K562 (cell line): ENCODE data around the gene SELENOM. TPM values are rescaled to one million over a fixed set of nuclear protein-coding genes. Genes with fewer than 3 reads are reported as not detected.

ENCODE experiments used
- ATAC-seq: fragments of 200-7000 bp; cut with Tn5 transposase; 3 replicates; pipeline ENCODE4 v1.9.1; 2020; ENCODE audit warnings: moderate library complexity
- BruUV-seq: library from RNA; stranded (reverse); fragments of 400-500 nt; replicated peaks from 2 replicates; lab custom pipeline; 2021; lab: Mats Ljungman, UMichigan
- CTCF ChIA-PET: fragments of 300-600 bp; formaldehyde crosslinking; extraction: SDS; loops from one replicate; lab custom pipeline; 2021; ENCODE audit warnings: low intra/inter-chr PET ratio; lab: Yijun Ruan, JAX
- POLR2A ChIA-PET: fragments of 300-600, 350-650 bp; sonication (Branson Sonifier 250); formaldehyde crosslinking; extraction: SDS; loops from one replicate; lab custom pipeline; 2021; ENCODE audit warnings: antibody characterized with exemption, inconsistent platforms; lab: Yijun Ruan, JAX
- DNase-seq, 4 experiments: peaks; one replicate each; pipeline versions ENCODE4 v3.0.0 to v3.0.0-alpha.2; 2011 to 2018; ENCODE audit warnings: low spot score in 3 of 4, mixed read lengths in 3 of 4; ENCODE audit errors: extremely low read depth in 1 of 4
- FAIRE-seq: peaks from 2 replicates; lab custom pipeline; 2011; peaks lifted over from hg19 to GRCh38; lab: Jason Lieb, UNC
- H2AFZ ChIP-seq: 2 replicates; pipeline ENCODE4 v1.6.0; 2011; ENCODE audit warnings: low read depth, low read length, control low read depth, inconsistent platforms
- H3K27ac ChIP-seq: fragments of 200-600 bp; 3 replicates; pipeline ENCODE4 v1.8.0; 2011; ENCODE audit warnings: low read depth, mild to moderate bottlenecking, control low read depth, inconsistent platforms, low read length, moderate library complexity, mixed read lengths; ENCODE audit errors: extremely low read depth
- H3K27me3 ChIP-seq, 2 experiments: fragments of 300-600 bp in 1 of 2; 2 replicates in 1 of 2; 3 replicates in 1 of 2; pipeline versions ENCODE4 v1.6.0 to v1.8.0; 2011; ENCODE audit warnings: inconsistent platforms in 2 of 2, low read length in 2 of 2, mild to moderate bottlenecking in 1 of 2, mixed read lengths in 1 of 2, moderate library complexity in 1 of 2; ENCODE audit not compliant: control insufficient read depth in 2 of 2, insufficient read depth in 2 of 2
- H3K36me3 ChIP-seq: fragments of 300-600 bp; 3 replicates; pipeline ENCODE4 v1.8.0; 2011; ENCODE audit warnings: mild to moderate bottlenecking, low read length, inconsistent platforms; ENCODE audit not compliant: control insufficient read depth, insufficient read depth
- H3K4me1 ChIP-seq, 2 experiments: fragments of 200-600 bp in 1 of 2; replicated peaks in 1 of 2; 2 replicates in 1 of 2; 3 replicates in 1 of 2; pipeline versions ENCODE4 v1.5.1 to v1.8.0; 2011; ENCODE audit warnings: inconsistent platforms in 2 of 2, low read length in 2 of 2, mild to moderate bottlenecking in 1 of 2, mixed read lengths in 1 of 2, moderate library complexity in 1 of 2; ENCODE audit not compliant: control insufficient read depth in 2 of 2, insufficient read depth in 2 of 2
- H3K4me2 ChIP-seq: 2 replicates; pipeline ENCODE4 v1.6.1; 2011; ENCODE audit warnings: low read length, control low read depth, inconsistent platforms, mixed read lengths; ENCODE audit not compliant: insufficient read depth
- H3K4me3 ChIP-seq: fragments of 200-600 bp; sonication (generic), shearing (Covaris generic); 2 replicates; pipeline ENCODE4 v1.5.1; 2016; ENCODE audit warnings: control low read depth, inconsistent platforms
- H3K79me2 ChIP-seq: fragments of 200-600 bp; 3 replicates; pipeline ENCODE4 v1.8.0; 2011; ENCODE audit warnings: low read length, inconsistent platforms; ENCODE audit not compliant: control insufficient read depth, insufficient read depth
- H3K9ac ChIP-seq, 2 experiments: 2 replicates each; pipeline versions ENCODE4 v1.6.0 to v1.6.1; 2011; ENCODE audit warnings: low read depth in 2 of 2, low read length in 2 of 2, control low read depth in 1 of 2, inconsistent platforms in 1 of 2, mild to moderate bottlenecking in 1 of 2, mixed read lengths in 1 of 2; ENCODE audit not compliant: insufficient read depth in 1 of 2
- H3K9me1 ChIP-seq: one replicate; pipeline ENCODE4 v1.6.0; 2011; ENCODE audit warnings: inconsistent platforms, mild to moderate bottlenecking, low read length, moderate library complexity; ENCODE audit not compliant: control insufficient read depth, insufficient read depth
- H3K9me3 ChIP-seq: replicated peaks from 2 replicates; pipeline ENCODE4 v1.5.1; 2011; ENCODE audit warnings: low read depth, low read length, inconsistent platforms; ENCODE audit not compliant: control insufficient read depth, insufficient read depth
- H4K20me1 ChIP-seq: replicated peaks from 2 replicates; pipeline ENCODE4 v1.6.1; 2011; ENCODE audit warnings: low read length, inconsistent platforms, mixed read lengths; ENCODE audit not compliant: control insufficient read depth, insufficient read depth
- DMBX1 ChIP-seq: fragments of 250-450 bp; sonication (Bioruptor Pico); IDR thresholded peaks from 2 replicates; pipeline ENCODE4 v1.8.0; 2022; ENCODE audit warnings: inconsistent platforms, mild to moderate bottlenecking, moderate library complexity, borderline replicate concordance
- FOXM1 ChIP-seq, 2 experiments: fragments of 450-650 bp in 1 of 2; sonication (generic) in 1 of 2; formaldehyde crosslinking in 1 of 2; IDR thresholded peaks; 2 replicates each; pipeline versions ENCODE4 v1.6.1 to v1.9.0; 2017 to 2022; ENCODE audit warnings: low read depth in 2 of 2, mild to moderate bottlenecking in 2 of 2, missing genetic modification reagents in 1 of 2, moderate library complexity in 1 of 2
- PRMT5 ChIP-seq: sonication (generic); formaldehyde crosslinking; IDR thresholded peaks from 2 replicates; pipeline ENCODE4 v1.5.0; 2020; ENCODE audit warnings: missing genetic modification reagents
- ZNF780A ChIP-seq: fragments of 250-450 bp; sonication (Bioruptor Pico); IDR thresholded peaks from 2 replicates; pipeline ENCODE4 v1.5.0; 2021; ENCODE audit warnings: mild to moderate bottlenecking
- WGBS: fragments of 100-300 bp; shearing (Covaris generic); methylation state at CpG from one replicate; pipeline ENCODE4 v1.1.6; 2016; ENCODE audit warnings: low coverage, mixed read lengths; ENCODE audit not compliant: insufficient coverage; ENCODE audit errors: missing lambda C conversion rate; 5-methylcytosine and 5-hydroxymethylcytosine counted together
- in situ Hi-C: fragments of 300-500 bp; cut with MboI; formaldehyde crosslinking; loops from 4 replicates; pipeline ENCODE4 v1.15.0; 2018; ENCODE audit warnings: inconsistent platforms, mixed read lengths
- intact Hi-C: fragments of 100-400 bp; cut with micrococcal nuclease; formaldehyde crosslinking; loops from 2 replicates; pipeline ENCODE4 v1.14.2; 2022
- polyA plus RNA-seq, 8 experiments: library from polyadenylated mRNA; depleted of rRNA in 4 of 8; stranded (reverse) in 5 of 8; unstranded in 3 of 8; fragments of >200 nt; fragmentation: Nextera tagmentation in 2 of 8; fragmentation: Illumina TruSeq in 1 of 8; extraction: Ambion mirVana in 2 of 8; extraction: Trizol in 1 of 8; gene quantifications; 2 replicates each; pipeline versions ENCODE4 v1.2.1 to v1.2.3, GENCODE V29; 2011 to 2014; ENCODE audit warnings: inconsistent platforms in 1 of 8, missing spikeins in 1 of 8
- total RNA-seq, 7 experiments: library from RNA; depleted of rRNA in 6 of 7; stranded (reverse); fragments of >200 nt in 6 of 7; fragmentation: Illumina TruSeq in 2 of 7; extraction: Trizol in 2 of 7; gene quantifications; 2 replicates each; pipeline versions ENCODE4 v1.2.1 to v1.2.3, GENCODE V29; 2011 to 2021; ENCODE audit warnings: low replicate concordance in 1 of 7
- TF ChIP-seq, protein P1 (sequence below): fragments of 450-650 bp; IDR thresholded peaks from one replicate; pipeline ENCODE4 v1.6.1; 2018; ENCODE audit warnings: mild to moderate bottlenecking, moderate library complexity; ENCODE audit not compliant: partially characterized antibody
- TF ChIP-seq, protein P2 (sequence below): fragments of 250-450 bp; sonication (Bioruptor Pico); IDR thresholded peaks from 2 replicates; pipeline ENCODE4 v1.5.0; 2021

SELENOM gene
- total and polyA plus RNA-seq, 9 of the 15 experiments (the other 6 are each of a cell fraction or from before 2014, with no cell fraction given) = 1.2 to 10.6 (median 3.7) TPM

DNA sequence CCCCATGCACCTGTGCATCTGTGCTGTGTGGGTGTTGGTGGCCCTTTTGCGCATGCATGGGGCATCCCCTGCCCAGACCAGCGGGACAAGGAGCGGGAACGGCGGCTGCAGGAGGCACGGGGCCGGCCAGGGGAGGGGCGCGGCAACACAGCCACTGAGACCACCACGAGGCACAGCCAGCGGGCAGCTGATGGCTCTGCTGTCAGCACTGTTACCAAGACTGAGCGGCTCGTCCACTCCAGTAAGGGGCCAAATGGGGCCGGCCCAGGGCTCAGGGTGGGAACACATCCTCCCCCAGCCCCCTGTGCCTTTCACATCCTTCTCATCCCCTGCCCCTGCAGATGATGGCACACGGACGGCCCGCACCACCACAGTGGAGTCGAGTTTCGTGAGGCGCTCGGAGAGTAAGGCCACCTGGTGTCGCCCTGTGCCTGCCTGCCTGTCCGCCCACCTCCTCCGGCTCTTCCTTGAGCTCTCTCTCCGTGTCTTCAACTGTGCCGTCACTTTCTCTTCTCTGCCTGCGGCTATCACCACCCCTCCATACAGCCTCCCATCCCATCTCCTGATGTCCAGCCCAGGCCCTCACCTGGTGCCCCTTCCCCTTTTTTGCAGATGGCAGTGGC, 10.6 kb downstream of the SELENOM start:
- no TSS peak for BruUV-seq
- H3K9me3 ChIP-seq = no peaks in the 10 kb centered on the region
- FAIRE-seq (no peak), ATAC-seq (no peak), DNase-seq (no peak)
- TF ChIP-seq ZNF780A (CRISPR knock-in tag) (no peak), PRMT5 (CRISPR knock-in tag) (no peak), DMBX1 (CRISPR knock-in tag) (no peak), FOXM1 (IDR thresholded peaks at IDR 0.05; ENCODE audit: low read depth) (no peak), FOXM1 (CRISPR knock-in tag; IDR thresholded peaks at IDR 0.05; ENCODE audit: low read depth) (no peak)
- TF ChIP-seq, protein P1, sequence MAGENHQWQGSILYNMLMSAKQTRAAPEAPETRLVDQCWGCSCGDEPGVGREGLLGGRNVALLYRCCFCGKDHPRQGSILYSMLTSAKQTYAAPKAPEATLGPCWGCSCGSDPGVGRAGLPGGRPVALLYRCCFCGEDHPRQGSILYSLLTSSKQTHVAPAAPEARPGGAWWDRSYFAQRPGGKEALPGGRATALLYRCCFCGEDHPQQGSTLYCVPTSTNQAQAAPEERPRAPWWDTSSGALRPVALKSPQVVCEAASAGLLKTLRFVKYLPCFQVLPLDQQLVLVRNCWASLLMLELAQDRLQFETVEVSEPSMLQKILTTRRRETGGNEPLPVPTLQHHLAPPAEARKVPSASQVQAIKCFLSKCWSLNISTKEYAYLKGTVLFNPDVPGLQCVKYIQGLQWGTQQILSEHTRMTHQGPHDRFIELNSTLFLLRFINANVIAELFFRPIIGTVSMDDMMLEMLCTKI = no peak
- TF ChIP-seq, protein P2, sequence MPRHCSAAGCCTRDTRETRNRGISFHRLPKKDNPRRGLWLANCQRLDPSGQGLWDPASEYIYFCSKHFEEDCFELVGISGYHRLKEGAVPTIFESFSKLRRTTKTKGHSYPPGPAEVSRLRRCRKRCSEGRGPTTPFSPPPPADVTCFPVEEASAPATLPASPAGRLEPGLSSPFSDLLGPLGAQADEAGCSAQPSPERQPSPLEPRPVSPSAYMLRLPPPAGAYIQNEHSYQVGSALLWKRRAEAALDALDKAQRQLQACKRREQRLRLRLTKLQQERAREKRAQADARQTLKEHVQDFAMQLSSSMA (CRISPR knock-in tag) = no peak
- no peak overlapping the region for H3K4me2 ChIP-seq
- intact Hi-C loops = no loop called here
- no peaks in the 10 kb centered on the region for H3K79me2 ChIP-seq
- WGBS = 77% methylated on average over 6 of the region's 27 CpGs
- H3K9ac ChIP-seq = no peak overlapping the region
- ChIA-PET CTCF (no interaction called here), POLR2A (interaction anchor here (1.3 kb wide), 1 partner anchor 11 kb away, joined by 5 read pairs; the partner anchor contains the start of gene SELENOM)
- no peaks in the 10 kb centered on the region for H3K27me3 ChIP-seq
- H3K4me3 ChIP-seq = no peak overlapping the region
- H3K9me1 ChIP-seq = peaks cover 5% of the 10 kb centered on the region
- in situ Hi-C loops = no loop called here
- H3K36me3 ChIP-seq = peaks cover 36% of the 10 kb centered on the region; the same call in 2 of the 3 replicates
- H3K27ac ChIP-seq = no peak overlapping the region
- H4K20me1 ChIP-seq = no peaks in the 10 kb centered on the region
- H3K4me1 ChIP-seq = peaks cover 6 to 10% of the 10 kb centered on the region in 2 experiments; a peak in 3 of 5 replicates
- no peak overlapping the region for H2AFZ ChIP-seq
